ENCODE data around the gene CERS1. TPM values are rescaled to one million over a fixed set of nuclear protein-coding genes. Genes with fewer than 3 reads are reported as not detected.

The CERS1 gene
- total and polyA plus RNA-seq, 3 experiments from 2014 or later: not detected

DNA sequence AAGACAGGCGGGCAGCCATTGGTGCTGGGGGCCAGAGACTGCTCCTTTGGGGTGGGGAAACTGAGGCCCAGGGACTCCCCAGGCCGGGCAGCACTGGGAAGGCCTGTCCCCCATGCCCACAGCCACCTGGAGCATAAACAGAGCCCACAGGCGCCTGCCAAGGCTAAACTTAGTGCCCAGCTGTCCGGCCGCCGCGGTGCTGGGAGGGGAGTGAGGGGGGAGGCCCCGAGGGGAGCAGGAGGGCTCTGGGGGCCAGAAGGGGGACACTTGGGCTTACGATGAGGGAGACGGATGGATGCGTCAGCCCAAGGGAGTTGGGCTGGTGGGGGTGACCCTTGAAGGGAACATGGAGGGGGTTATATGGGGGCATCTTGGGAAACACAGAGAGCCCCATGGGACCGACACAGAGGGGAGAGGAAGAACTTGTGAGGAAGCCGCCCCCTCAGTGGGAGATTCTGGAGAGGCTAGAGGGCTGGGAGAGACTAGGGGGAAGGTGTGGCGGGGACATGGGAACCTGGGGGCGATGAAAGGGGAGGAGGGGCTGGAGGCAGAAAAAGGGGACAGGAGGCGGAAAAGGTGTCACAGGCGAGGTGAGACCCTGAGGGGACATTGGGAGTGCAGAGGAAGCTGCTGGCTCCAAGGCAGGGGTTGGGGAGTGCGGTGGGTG, 2.2 kb downstream of the CERS1 start:
- Histone ChIP-seq H3K36me3 (ENCODE audit: insufficient read depth, low read length) (no peaks in the 10 kb centered on the region), H3K9me3 (ENCODE audit: low read length) (no peaks in the 10 kb centered on the region), H3K4me1 (ENCODE audit: insufficient read depth, low read length) (no peaks in the 10 kb centered on the region), H3K4me3 (ENCODE audit: low read length) (no peak overlapping the region), H3K27ac (ENCODE audit: low read depth, low read length) (no peak overlapping the region), H3K27me3 (ENCODE audit: insufficient read depth, low read length, poor library complexity, severe bottlenecking) (peaks cover 8% of the 10 kb centered on the region)
- Mint-ChIP-seq H3K9me3 (no peaks in the 10 kb centered on the region), H3K27me3 (peaks cover 15 to 20% of the 10 kb centered on the region in 2 donors), H3K4me3 (peak overlapping the region in 2 of 7 donors; percentile 53 to 72), H3K4me1 (peaks cover 7 to 15% (median 15%) of the 10 kb centered on the region in 3 donors), H3K27ac (no peak overlapping the region), H3K36me3 (no peaks in the 10 kb centered on the region)
- ChIA-PET POLR2A (no interaction called here), CTCF (interaction anchor here (1.1 kb wide), 1 partner anchor 34 kb away, joined by 3 read pairs; no protein-coding TSS in a partner anchor)
- no peak for DNase-seq

DNA sequence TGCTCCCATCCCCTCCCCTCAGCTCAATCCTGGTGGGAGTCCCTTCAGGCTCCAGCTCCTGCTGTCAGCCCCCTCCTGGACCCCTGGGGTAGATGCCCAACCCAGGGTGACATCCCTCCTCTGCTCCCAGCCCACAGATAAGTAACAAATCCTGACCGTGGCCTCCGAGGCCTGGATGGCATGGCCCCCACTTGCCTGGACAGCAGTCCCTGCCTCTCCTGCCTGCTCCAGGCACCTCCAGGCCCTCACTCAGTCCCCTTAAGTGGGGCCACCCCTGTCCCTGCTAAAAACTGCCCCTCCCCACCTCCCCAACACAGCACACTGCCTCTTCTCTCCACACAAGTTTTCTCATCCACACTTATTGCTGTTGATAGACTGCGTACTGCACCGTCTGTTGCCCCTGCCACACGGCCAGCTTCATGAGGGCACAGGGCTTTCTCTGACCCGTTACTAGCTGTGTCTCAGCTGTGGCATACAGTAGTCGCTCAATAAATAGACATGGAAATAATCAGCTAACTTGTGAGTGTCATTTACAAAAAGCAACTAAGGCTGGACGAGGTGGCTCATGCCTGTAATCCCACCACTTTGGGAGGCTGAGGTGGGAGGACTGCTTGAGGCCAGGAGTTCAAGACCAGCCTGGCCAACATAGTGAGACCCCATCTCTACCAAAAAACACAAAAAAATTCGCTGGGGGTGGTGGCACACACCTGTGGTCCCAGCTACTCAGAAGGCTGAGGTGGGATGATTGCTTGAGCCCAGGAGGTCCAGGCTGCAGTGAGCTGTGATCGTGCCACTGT, 5.8 kb downstream of the CERS1 start:
- Histone ChIP-seq H3K4me3 (ENCODE audit: low read length) (no peak overlapping the region), H3K27ac (ENCODE audit: low read depth, low read length) (no peak overlapping the region), H3K9me3 (ENCODE audit: low read length) (no peaks in the 10 kb centered on the region), H3K27me3 (ENCODE audit: insufficient read depth, low read length, poor library complexity, severe bottlenecking) (peaks cover 8% of the 10 kb centered on the region), H3K4me1 (ENCODE audit: insufficient read depth, low read length) (no peaks in the 10 kb centered on the region), H3K36me3 (ENCODE audit: insufficient read depth, low read length) (no peaks in the 10 kb centered on the region)
- Mint-ChIP-seq H3K4me1 (no peaks in the 10 kb centered on the region), H3K27ac (peak overlapping the region in 2 of 8 donors; percentile 31 to 95), H3K27me3 (peaks cover 8 to 13% of the 10 kb centered on the region in 2 donors), H3K4me3 (no peak overlapping the region), H3K36me3 (no peaks in the 10 kb centered on the region), H3K9me3 (no peaks in the 10 kb centered on the region)
- DNase-seq: no peak
- CTCF ChIA-PET: no interaction called here
- POLR2A ChIA-PET: no interaction called here

DNA sequence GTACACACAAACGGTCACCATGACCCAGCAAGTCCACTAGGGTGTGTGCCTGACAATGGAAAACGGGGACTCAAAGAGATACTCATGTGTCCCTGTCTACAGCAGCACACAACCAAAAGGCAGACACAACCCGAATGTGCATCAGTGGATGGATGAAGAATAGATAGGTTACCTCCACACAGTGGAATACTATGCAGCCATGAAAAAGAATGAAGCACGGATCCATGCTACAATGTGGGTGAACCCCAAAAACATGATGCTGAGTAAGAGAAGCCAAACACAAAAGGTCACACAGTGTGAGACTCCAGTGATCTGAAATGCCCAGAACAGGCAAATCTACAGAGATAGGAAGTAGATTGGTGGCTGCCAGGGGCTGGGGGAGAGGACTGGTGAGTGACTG, 9.0 kb downstream of the CERS1 start:
- H3K27me3 Mint-ChIP-seq: peaks cover 1 to 10% of the 10 kb centered on the region in 2 donors
- Histone ChIP-seq H3K36me3 (ENCODE audit: insufficient read depth, low read length) (no peaks in the 10 kb centered on the region), H3K4me1 (ENCODE audit: insufficient read depth, low read length) (no peaks in the 10 kb centered on the region), H3K27ac (ENCODE audit: low read depth, low read length) (no peak overlapping the region), H3K4me3 (ENCODE audit: low read length) (no peak overlapping the region), H3K9me3 (ENCODE audit: low read length) (no peaks in the 10 kb centered on the region), H3K27me3 (ENCODE audit: insufficient read depth, low read length, poor library complexity, severe bottlenecking) (no peaks in the 10 kb centered on the region)
- H3K36me3 Mint-ChIP-seq: no peaks in the 10 kb centered on the region
- H3K4me1 Mint-ChIP-seq: no peaks in the 10 kb centered on the region
- H3K27ac Mint-ChIP-seq: no peak overlapping the region
- DNase-seq: no peak
- ChIA-PET POLR2A (no interaction called here), CTCF (no interaction called here)
- no peak overlapping the region for H3K4me3 Mint-ChIP-seq
- no peaks in the 10 kb centered on the region for H3K9me3 Mint-ChIP-seq

DNA sequence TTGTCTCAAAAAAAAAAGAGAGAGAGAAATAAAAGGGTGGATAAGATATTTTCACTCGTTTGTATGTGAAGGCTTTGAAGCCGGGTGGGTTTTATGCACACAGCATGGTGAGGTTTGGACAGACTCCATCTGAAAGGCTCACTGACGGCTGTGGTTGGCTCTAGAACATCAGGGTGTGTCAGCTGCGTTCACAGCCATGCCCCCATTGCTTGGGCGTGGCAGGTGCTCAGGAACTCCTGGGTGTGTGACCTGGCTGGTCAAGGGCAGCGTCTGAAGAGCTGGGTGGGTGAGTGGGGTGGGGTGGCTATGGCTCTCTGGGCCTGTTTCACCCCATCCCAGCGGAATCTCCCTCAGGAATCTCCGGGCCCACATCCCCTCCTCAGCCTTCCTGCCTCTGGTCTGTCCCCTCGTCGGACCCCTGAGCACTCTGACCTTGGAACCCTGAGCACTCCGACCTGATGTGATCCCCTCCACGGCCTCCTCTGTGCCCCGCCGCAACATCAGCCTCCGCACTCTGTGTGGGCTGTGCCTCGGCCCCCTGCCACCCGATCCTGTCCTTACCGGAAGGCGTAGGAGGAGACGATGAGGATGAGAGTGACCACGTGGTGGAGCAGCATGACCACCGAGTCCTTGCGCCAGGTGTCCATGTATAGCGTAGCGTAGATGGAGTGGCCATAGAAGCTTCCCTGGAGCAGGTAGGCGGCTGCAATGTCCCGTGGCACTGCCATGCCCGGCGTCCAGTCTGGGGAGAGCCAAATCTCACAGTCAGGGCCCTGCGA, 12.2 kb downstream of the CERS1 start:
- no peak overlapping the region for H3K4me3 Mint-ChIP-seq
- no peak overlapping the region for H3K27ac Mint-ChIP-seq
- no peak overlapping the region for H3K27ac ChIP-seq (ENCODE audit: low read depth, low read length)
- H3K27me3 ChIP-seq (ENCODE audit: insufficient read depth, low read length, poor library complexity, severe bottlenecking): no peaks in the 10 kb centered on the region
- H3K4me3 ChIP-seq (ENCODE audit: low read length): no peak overlapping the region
- CTCF ChIA-PET: no interaction called here
- DNase-seq: no peak
- H3K36me3 ChIP-seq (ENCODE audit: insufficient read depth, low read length): no peaks in the 10 kb centered on the region
- no peaks in the 10 kb centered on the region for H3K9me3 Mint-ChIP-seq
- peaks cover 1 to 7% of the 10 kb centered on the region in 2 donors for H3K27me3 Mint-ChIP-seq
- POLR2A ChIA-PET: no interaction called here
- no peaks in the 10 kb centered on the region for H3K4me1 ChIP-seq (ENCODE audit: insufficient read depth, low read length)
- H3K4me1 Mint-ChIP-seq: no peaks in the 10 kb centered on the region
- no peaks in the 10 kb centered on the region for H3K9me3 ChIP-seq (ENCODE audit: low read length)
- no peaks in the 10 kb centered on the region for H3K36me3 Mint-ChIP-seq

DNA sequence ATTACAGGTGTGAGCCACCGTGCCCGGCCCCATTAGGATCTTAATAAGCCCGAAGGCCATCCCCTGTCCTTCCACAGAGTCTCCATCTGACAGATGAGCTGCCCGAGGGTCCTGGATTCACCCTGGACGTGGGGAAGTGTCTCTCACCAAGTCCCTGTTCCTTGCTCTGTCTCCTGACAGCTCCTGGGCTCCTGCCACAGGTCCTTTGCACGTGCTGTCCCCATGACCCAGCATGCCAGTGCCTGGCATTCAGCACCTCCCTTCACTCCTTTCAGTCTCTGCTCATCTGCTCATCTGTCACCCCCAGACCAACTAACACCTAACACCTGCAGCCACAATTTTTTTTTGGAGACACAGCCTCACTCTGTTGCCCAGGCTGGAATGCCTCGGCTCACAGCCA, 14.5 kb downstream of the CERS1 start:
- Histone ChIP-seq H3K4me3 (ENCODE audit: low read length) (no peak overlapping the region), H3K27ac (ENCODE audit: low read depth, low read length) (no peak overlapping the region), H3K4me1 (ENCODE audit: insufficient read depth, low read length) (no peaks in the 10 kb centered on the region), H3K36me3 (ENCODE audit: insufficient read depth, low read length) (no peaks in the 10 kb centered on the region), H3K9me3 (ENCODE audit: low read length) (no peaks in the 10 kb centered on the region), H3K27me3 (ENCODE audit: insufficient read depth, low read length, poor library complexity, severe bottlenecking) (no peaks in the 10 kb centered on the region)
- peaks cover 0 to 1% of the 10 kb centered on the region in 2 donors for H3K27me3 Mint-ChIP-seq
- POLR2A ChIA-PET: no interaction called here
- H3K9me3 Mint-ChIP-seq: no peaks in the 10 kb centered on the region
- H3K27ac Mint-ChIP-seq: peak overlapping the region in 1 of 8 donors; percentile 38
- H3K4me1 Mint-ChIP-seq: no peaks in the 10 kb centered on the region
- CTCF ChIA-PET: no interaction called here
- no peak for DNase-seq
- H3K36me3 Mint-ChIP-seq: no peaks in the 10 kb centered on the region
- peak overlapping the region in 1 of 7 donors; percentile 6 for H3K4me3 Mint-ChIP-seq

- Mint-ChIP-seq H3K27ac (no peak overlapping the region), H3K4me1 (no peaks in the 10 kb centered on the region), H3K9me3 (no peaks in the 10 kb centered on the region), H3K36me3 (no peaks in the 10 kb centered on the region), H3K27me3 (peaks cover 0 to 1% of the 10 kb centered on the region in 2 donors), H3K4me3 (no peak overlapping the region)
- H3K4me1 ChIP-seq (ENCODE audit: insufficient read depth, low read length): no peaks in the 10 kb centered on the region
- no peaks in the 10 kb centered on the region for H3K27me3 ChIP-seq (ENCODE audit: insufficient read depth, low read length, poor library complexity, severe bottlenecking)
- H3K27ac ChIP-seq (ENCODE audit: low read depth, low read length): no peak overlapping the region
- CTCF ChIA-PET: no interaction called here
- H3K36me3 ChIP-seq (ENCODE audit: insufficient read depth, low read length): no peaks in the 10 kb centered on the region
- H3K9me3 ChIP-seq (ENCODE audit: low read length): no peaks in the 10 kb centered on the region
- no peak overlapping the region for H3K4me3 ChIP-seq (ENCODE audit: low read length)
- DNase-seq: peak in 1 of 5 donors; percentile 10
- POLR2A ChIA-PET: no interaction called here
Observed at GRCh38 chr19:18879579-18880373, 16.2 kb downstream of the CERS1 start.

- DNase-seq: no peak
- CTCF ChIA-PET: no interaction called here
Observed at GRCh38 chr19:18878858-18879578, 16.9 kb downstream of the CERS1 start.

More at GRCh38 chr19:18878858-18879578, 16.9 kb downstream of the CERS1 start:
- H3K36me3 Mint-ChIP-seq: no peaks in the 10 kb centered on the region
- Histone ChIP-seq H3K36me3 (ENCODE audit: insufficient read depth, low read length) (no peaks in the 10 kb centered on the region), H3K4me1 (ENCODE audit: insufficient read depth, low read length) (no peaks in the 10 kb centered on the region), H3K27me3 (ENCODE audit: insufficient read depth, low read length, poor library complexity, severe bottlenecking) (no peaks in the 10 kb centered on the region), H3K27ac (ENCODE audit: low read depth, low read length) (no peak overlapping the region), H3K4me3 (ENCODE audit: low read length) (no peak overlapping the region), H3K9me3 (ENCODE audit: low read length) (no peaks in the 10 kb centered on the region)
- POLR2A ChIA-PET: no interaction called here
- peak overlapping the region in 1 of 7 donors; percentile 74 for H3K4me3 Mint-ChIP-seq
- H3K27ac Mint-ChIP-seq: no peak overlapping the region
- no peaks in the 10 kb centered on the region for H3K9me3 Mint-ChIP-seq
- H3K4me1 Mint-ChIP-seq: no peaks in the 10 kb centered on the region
- H3K27me3 Mint-ChIP-seq: peaks cover 0 to 1% of the 10 kb centered on the region in 2 donors

Data from CD8-positive, alpha-beta memory T cell (primary cell).